SK-N-MC (cell line): ENCODE measurements around the gene INSL3.

Experiments used
- EZH2 ChIP-seq: fragments of 200-600 bp; sonication (generic); IDR thresholded peaks from one replicate; pipeline ENCODE4 v1.6.1; 2017; ENCODE audit warnings: antibody characterized with exemption
- POLR2AphosphoS5 ChIP-seq: IDR thresholded peaks from 2 replicates; pipeline ENCODE4 v1.6.1; 2012; ENCODE audit warnings: mild to moderate bottlenecking, low read depth, low read length, borderline replicate concordance

DNA sequence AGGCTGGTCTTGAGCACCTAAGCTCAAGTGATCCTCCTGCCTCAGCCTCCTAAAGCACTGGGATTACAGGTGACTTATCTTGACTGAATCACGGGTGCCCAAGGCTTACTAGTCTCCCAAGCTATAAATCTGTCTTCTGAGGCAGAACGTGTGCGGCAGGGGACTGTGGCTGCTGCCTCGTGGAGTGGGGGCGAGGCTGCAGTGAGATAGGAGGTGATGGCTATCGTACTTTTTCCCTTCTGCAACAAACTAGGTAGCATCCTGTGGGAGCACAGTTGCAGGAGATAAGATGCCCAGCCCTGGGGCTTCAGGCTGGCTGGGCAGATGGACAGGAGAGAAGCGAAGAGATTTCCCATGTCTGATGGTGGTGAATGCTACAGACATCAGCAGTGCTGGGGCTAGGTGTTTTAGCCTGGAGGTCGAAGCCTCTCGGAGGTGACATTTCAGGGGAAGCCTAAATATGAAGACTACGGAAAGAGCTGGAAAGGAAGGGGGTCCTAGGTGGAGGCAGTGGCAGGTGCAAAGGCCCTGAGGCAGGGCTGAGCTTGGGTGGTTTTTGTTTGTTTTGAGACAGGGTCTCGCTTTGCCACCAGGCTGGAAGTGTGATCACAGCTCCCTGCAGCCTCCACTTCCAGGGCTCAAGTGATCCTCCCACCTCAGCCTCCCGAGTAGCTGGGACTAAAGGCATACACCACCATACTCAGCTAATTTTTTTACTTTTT lies 19.0 kb downstream of the INSL3 start:
- TF ChIP-seq POLR2AphosphoS5 (no peak), EZH2 (no peak)
